GM19455 (cell line): ENCODE measurements around the gene TRIP10.
A peak's percentile ranks its signal among the peaks of the same experiment; 100 is the strongest.
"Not testable (repeated sequence)": the region's sequence is repeated elsewhere in the genome, so short reads cannot be mapped to it uniquely, and the experiment has no call there.

Source experiments
- ATAC-seq: cut with Tn5 transposase; IDR thresholded peaks from one replicate; pipeline ENCODE4 v1.9.1; 2021; ENCODE audit not compliant: unreplicated experiment

Gene TRIP10

GRCh38 chr19:6767081-6767356 is 27.5 kb downstream of the TRIP10 start:
- ATAC-seq = peak; percentile 8

DNA sequence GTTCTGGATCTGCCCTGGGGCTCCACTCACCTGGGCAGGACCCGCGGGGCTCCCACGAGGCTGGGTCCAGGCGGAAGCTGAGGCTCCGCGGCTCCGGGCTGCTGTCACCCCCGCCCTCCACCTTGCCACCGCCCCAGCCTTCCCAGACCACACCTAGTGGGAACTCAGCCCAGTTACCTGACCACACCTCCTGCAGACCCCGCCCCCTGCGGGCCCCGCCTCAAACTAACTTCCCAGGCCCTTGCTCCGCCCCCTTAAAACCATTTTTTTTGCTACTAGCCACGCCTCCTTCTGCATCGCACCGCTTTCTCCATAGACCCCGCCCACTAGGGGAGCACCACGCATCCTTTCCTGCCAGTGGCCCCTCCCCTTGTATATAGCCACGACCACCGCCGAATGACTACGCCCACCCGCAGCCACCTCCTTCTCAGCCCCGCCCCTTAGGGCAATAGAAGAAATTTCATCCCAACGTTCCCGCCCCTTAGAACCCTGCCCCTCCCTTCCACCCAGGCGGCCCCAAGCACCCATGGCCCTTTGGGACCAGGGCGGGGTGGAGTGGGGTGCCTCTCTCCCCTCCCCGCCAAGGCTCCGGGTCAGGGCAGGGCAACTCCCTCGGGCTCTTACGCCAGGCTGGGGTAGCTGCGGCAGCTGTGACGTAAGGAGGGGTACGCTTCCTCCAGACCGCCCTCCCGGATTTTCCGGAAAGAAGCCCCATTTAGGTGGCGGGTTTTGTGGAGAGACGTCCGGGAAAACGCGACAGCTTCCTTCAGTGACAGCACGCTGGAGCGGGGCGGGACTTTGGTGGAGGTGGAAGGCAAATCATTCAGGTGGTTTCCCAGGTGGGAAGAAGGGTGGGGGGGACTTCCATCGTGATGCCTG is 28.1 kb downstream of the TRIP10 start, which contains the start of gene SH2D3A:
TSS of gene SH2D3A (minus strand) at position 79 of the 879 bp plus-strand sequence. CDS start 3,687 bp downstream, outside the sequence.
- ATAC-seq = peak; percentile 63

DNA sequence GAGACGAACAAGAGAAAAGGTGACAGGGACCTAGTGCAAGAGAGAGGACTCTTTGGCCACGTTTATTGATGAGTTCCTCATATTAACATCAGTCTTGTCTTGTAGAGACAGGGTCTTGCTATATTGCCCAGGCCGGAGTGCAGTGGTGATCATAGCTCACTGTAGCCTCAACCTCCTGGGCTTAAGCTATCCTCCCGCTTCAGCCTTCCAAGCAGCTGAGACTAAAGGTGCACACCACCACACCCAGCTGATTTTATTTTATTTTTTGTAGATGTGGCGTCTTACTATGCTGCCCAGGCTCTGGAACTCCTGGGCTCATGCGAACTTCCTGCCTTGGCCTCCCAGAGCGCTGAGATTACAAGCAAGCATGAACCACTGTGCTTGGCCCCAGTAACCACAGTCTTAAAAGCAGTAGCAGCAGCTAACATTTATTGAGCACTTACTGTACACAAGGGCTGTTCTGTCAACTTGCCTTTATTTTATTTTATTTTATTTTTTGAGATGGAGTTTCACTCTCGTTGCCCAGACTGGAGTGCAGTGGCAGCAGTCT is 28.8 kb downstream of the TRIP10 start:
- ATAC-seq = no peak

GRCh38 chr19:6769006-6769619 is 29.6 kb downstream of the TRIP10 start:
- no peak for ATAC-seq

GRCh38 chr19:6771648-6772027 is 32.2 kb downstream of the TRIP10 start:
- not testable (repeated sequence) for ATAC-seq

DNA sequence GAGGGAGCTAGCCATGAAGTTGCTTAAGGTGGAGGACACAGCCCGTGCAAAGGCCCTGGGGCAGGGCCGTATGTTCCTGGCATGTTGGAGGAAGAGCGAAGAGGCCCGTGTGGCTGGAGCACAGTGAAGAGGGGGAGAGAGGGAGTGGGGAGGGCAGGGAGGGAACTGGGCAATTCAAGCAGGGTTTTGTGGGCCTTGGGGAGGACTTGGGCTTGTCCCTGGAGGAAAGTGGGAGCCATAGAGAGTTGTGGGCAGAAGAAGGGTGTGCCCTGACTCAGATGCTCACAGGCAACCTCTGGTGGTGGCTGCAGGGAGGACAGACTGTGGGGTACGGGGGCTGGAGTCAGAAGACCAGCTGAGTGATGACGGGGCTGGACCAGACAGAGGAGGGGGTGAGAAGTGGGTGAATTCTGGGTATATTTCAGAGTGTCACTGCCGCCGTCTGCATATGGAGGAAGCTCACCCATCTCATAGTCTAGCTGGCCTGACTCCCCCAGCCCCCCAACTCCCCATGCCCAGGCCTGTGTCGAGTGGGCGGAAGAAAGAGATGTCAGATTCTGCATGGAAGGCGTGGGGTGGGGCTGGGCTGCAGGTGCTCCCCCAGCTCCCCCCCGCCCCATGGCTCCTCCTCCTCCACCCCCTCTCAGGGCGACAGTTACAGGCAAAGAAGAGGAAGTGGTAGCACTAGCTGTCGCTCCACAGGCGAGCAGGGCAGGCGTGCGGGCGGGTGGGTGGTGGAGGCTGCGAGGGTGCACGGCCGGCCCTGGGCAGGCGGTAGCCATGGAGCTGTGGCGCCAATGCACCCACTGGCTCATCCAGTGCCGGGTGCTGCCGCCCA is 32.8 kb downstream of the TRIP10 start, which contains the start of gene VAV1:
TSS of gene VAV1 (plus strand) at position 681 of the 838 bp plus-strand sequence. CDS start at position 781, 100 bp downstream.
- ATAC-seq = no peak

- ATAC-seq = no peak
Observed at GRCh38 chr19:6772866-6773322, 33.4 kb downstream of the TRIP10 start.

DNA sequence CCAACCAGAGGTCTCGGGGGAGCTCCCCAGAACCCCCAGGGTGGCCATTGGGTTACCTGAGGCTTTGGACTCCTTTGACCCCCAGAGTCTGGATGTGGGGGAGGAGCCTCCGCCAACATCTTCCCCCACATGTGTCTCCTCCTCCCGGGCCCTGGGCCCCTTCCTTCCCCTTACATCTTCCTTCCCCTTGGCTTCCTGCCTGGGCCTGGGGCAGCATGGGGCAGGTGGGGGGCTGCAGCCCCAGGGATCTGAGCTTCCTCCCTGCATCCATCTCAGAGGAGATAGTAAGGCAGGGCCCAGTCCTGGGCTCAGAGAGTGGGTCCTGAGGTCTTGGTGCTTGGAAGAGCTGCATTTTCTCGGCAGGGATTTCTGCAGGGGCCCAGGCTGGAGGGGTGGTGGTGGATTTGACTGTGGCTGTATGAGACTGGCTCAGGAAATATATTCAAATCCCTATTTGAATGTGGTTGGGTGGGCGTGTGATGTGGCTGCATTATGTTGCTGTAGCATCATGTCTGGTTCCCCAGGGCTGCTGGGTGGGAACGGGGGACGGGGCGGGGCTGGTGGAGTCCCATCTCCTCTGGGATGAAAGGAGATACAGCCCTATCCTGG is 33.9 kb downstream of the TRIP10 start:
- no peak for ATAC-seq

DNA sequence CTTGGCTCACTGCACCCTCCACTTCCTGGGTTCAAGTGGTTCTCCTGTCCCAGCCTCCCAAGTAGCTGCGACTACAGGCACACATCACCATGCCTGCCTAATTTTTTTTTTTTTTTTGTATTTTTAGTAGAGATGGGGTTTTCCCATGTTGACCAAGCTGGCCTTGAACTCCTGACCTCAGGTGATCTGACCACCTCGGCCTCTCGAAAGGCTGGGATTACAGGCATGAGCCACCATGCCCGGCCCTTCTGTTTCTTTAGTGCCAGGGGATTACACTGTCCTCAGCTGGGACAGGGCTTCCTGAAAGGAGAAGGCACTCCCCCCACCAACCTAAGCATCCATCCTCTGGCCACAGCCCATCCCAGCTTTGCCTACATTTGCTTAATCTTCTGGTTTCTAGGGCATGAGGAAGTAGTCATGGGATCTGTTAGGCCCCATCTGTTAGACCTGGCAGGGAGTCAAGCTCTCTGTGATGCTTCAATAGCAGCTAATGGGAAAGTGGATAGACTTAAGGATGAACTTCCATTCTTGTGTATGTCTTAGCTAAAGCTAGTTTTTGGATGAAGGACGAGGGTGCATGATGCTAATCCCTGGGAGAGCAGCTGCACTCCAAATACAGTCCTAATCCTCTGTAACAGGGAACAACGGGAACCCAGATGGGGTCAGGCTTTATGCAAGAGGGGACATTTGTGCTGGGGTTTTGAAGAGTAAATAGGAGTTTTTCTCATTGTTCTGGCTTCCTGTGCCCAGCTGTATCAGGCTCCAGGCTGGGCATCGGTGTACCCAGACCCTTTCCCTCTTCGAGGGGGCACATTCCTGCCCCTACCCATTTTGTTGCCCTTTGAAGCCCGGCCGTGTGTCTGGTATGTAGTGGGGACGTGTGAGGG is 35.6 kb downstream of the TRIP10 start:
- no peak for ATAC-seq

DNA sequence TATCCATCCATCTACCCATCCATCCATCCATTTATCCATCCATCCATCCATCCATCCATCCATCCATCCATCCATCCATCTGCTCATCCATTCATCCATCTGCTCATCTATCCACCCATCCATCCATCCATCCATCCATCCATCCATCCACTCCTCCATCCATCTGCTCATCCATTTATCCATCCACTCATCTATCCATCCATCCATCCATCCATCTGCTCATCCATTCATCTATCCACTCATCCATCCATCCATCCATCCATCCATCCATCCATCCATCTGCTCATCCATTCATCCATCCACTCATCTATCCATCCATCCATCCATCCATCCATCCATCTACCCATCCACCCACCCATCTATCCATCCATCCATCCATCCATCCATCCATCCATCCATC is 36.6 kb downstream of the TRIP10 start:
- ATAC-seq = not testable (repeated sequence)

GRCh38 chr19:6776999-6777398 is 37.5 kb downstream of the TRIP10 start:
- no peak for ATAC-seq

GRCh38 chr19:6777434-6777833 is 38.0 kb downstream of the TRIP10 start:
- ATAC-seq = no peak

GRCh38 chr19:6778386-6778785 is 38.9 kb downstream of the TRIP10 start:
- no peak for ATAC-seq

DNA sequence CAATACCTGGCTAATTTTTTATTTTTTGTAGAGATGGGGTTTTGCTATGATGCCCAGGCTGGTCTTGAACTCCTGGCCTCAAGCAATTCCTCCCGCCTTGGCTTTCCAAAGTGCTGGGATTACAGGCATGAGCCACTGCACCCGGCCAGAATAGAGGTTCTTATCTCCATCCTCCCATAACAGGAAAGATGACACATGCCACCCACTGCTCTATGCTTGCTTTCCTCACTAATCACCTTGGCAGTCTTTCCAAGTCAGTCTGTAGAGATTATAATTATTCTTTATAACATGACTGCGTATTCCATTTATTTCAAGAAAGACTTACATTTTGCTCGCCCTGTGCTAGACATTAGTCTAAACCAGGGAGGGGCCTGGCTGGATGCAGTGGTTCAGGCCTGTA is 39.7 kb downstream of the TRIP10 start:
- no peak for ATAC-seq

DNA sequence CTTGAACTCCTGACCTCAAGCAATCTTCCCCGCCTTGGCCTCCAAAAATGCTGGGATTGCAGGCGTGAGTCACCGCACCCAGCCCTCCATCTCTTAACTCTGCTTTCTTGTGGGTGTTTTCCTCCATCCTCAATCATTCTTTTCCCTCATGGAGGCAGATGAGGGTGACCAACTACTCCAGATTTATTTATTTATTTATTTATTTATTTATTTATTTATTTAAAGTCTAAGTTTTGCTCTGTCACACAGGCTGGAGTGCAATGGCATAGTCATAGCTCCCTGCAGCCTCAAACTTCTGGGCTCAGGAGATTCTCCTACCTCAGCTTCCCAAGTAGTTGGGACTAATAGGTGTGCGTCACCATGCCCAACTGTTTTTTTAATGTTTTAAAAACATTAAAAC is 47.9 kb downstream of the TRIP10 start:
- ATAC-seq = no peak

DNA sequence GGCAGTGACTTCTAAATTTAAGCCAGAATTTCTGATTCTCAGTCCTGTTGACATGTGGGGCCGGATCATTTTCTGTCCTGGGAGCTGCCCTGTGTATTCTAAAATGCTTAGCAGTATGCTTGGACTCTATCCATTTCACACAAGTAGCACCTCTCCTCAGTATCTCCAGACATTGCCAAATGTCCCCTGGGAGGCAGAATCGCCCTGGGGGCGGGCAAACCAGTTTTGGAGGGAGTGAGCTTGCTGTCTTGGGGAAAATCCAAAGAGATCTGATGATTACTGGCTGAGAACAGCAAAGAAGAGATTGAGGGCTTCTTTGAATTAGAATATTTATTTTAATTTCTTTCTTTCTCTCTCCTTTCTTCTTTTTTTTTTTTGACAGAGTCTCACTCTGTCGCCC is 49.4 kb downstream of the TRIP10 start:
- no peak for ATAC-seq

DNA sequence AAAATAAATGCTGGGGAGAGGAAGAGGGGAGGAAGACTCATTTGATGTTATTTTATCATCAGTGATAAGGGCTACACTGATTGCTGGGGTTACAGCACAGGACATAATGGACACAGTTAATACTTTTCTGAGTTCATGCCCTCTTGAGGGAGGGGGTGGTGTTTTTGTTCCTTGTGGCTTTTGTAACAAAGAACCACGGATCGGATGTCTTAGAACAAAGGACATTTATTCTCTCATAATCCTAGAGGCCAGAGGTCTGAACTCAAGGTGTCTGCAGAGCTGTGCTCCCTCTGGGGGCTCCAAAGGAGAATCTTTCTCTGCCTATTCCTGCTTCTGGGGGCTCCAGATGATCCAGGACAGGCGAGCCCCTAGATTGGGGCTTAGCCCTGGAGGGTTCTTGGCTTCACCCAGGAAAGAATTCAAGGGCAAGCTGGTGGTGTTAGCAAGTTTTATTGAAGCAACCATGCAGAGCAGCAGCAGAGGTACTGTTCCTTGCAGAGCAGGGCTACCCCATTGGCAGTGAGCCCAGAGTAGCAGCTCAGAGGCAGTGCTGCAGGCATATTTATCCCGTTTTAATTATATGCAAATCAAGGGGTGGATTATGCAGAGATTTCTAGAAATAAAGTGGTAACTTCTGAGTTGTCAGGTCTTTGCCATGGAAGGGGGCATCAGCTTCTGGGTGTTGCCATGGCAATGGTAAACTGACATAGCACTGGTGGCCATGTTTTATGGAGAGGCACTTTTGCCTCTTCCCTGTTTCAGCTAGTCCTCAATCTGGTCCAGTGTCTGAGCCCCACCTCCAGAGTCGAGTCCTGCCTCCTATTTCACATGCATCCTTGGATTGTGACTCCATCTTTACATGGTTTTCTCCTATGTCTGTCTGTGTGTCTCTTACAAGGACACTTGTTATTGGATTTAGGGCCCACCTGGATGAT is 51.0 kb downstream of the TRIP10 start:
- ATAC-seq = no peak

GRCh38 chr19:6791237-6791636 is 51.8 kb downstream of the TRIP10 start:
- ATAC-seq = no peak

GRCh38 chr19:6793411-6793810 is 53.9 kb downstream of the TRIP10 start:
- no peak for ATAC-seq
